ENCODE data around the gene ADD1.
"Not testable (repeated sequence)": the region's sequence is repeated elsewhere in the genome, so short reads cannot be mapped to it uniquely, and the experiment has no call there.

Gene ADD1

GRCh38 chr4:2918714-2919113, 75.1 kb downstream of the ADD1 start:
- not testable (repeated sequence) for DNase-seq (ENCODE audit: low read depth in 2 of 2)

- not testable (repeated sequence) for DNase-seq (ENCODE audit: low read depth in 2 of 2)
Observed at GRCh38 chr4:2922453-2923101, 78.9 kb downstream of the ADD1 start.

GRCh38 chr4:2923141-2923551, 79.5 kb downstream of the ADD1 start:
- no peak for DNase-seq (ENCODE audit: low read depth in 2 of 2)

GRCh38 chr4:2923668-2924173, 80.1 kb downstream of the ADD1 start:
- no peak for DNase-seq (ENCODE audit: low read depth in 2 of 2)

GRCh38 chr4:2924286-2924685, 80.6 kb downstream of the ADD1 start:
- DNase-seq (ENCODE audit: low read depth in 2 of 2) = no peak

- DNase-seq (ENCODE audit: low read depth in 2 of 2) = no peak
Observed at GRCh38 chr4:2924765-2925301, 81.2 kb downstream of the ADD1 start.

GRCh38 chr4:2925496-2925895, 81.9 kb downstream of the ADD1 start:
- no peak for DNase-seq (ENCODE audit: low read depth in 2 of 2)

GRCh38 chr4:2925931-2926860, 82.6 kb downstream of the ADD1 start:
- no peak for DNase-seq (ENCODE audit: low read depth in 2 of 2)

- no peak for DNase-seq (ENCODE audit: low read depth in 2 of 2)
Observed at GRCh38 chr4:2927016-2927695, 83.5 kb downstream of the ADD1 start.

GRCh38 chr4:2927696-2928075, 84.0 kb downstream of the ADD1 start:
- DNase-seq (ENCODE audit: low read depth in 2 of 2) = no peak

- DNase-seq (ENCODE audit: low read depth in 2 of 2) = no peak
Observed at GRCh38 chr4:2928242-2929176, 84.9 kb downstream of the ADD1 start.

- no peak for DNase-seq (ENCODE audit: low read depth in 2 of 2)
Observed at GRCh38 chr4:2929469-2929868, 85.8 kb downstream of the ADD1 start.

GRCh38 chr4:2930135-2930757, 86.6 kb downstream of the ADD1 start:
- no peak for DNase-seq (ENCODE audit: low read depth in 2 of 2)

- no peak for DNase-seq (ENCODE audit: low read depth in 2 of 2)
Observed at GRCh38 chr4:2930758-2931511, 87.3 kb downstream of the ADD1 start.

GRCh38 chr4:2931512-2932301, 88.1 kb downstream of the ADD1 start:
- peak in 1 of 2 donors; percentile 45 for DNase-seq (ENCODE audit: low read depth in 2 of 2)

- DNase-seq (ENCODE audit: low read depth in 2 of 2) = no peak
Observed at GRCh38 chr4:2932321-2932950, 88.8 kb downstream of the ADD1 start.

GRCh38 chr4:2932951-2933565, 89.4 kb downstream of the ADD1 start:
- no peak for DNase-seq (ENCODE audit: low read depth in 2 of 2)

GRCh38 chr4:2933566-2934076, 90.0 kb downstream of the ADD1 start:
- no peak for DNase-seq (ENCODE audit: low read depth in 2 of 2)

Measured in stimulated activated CD8-positive, alpha-beta memory T cell treated with anti-CD3 and anti-CD28 coated beads, Interleukin-7, amount 100 ng/mL, for 4 hours (primary cell).